HL-60/S4 treated with phorbol 12-myristate 13-acetate at 8.2 ng/mL for 4 days and 3 days (cell line): ENCODE data around the gene HOXA13.

ENCODE experiments used
- in situ Hi-C: fragments of 300-500 bp; cut with MboI; formaldehyde crosslinking; loops from 2 replicates; pipeline ENCODE4 v1.15.0; 2022; ENCODE audit warnings: low sequenced_read_pairs

HOXA13 gene

GRCh38 chr7:27199849-27200760, at the start of gene HOXA13:
Gene HOXA13, minus strand, starts transcription at chr7:27200091. Its CDS starts 14 bp downstream, at chr7:27200077.
- in situ Hi-C loops: loop anchor here (10.0 to 25.0 kb wide), 2 partner anchors 375 to 838 kb away; no protein-coding TSS in a partner anchor

GRCh38 chr7:27248911-27249723, 49.2 kb upstream of the HOXA13 start:
- in situ Hi-C loops: no loop called here

DNA sequence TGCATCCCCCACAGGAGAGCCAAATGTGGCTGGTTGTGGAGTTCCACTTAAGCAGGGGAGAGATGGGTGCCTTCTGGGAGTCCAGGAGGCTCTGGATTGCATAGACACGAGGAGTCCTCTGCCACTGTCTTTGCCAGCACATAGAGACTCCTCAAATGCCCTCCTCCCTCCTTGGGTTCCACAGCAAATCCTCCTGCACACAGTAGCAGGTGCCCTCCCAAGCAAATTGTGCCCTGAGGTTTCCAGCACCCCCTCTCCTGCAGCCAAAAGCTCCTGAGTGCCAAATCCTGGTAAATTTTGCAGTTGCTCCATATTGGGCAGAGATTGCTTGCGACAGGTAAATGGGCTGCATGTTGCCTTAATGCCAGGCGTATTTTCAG, 48.5 kb upstream of the HOXA13 start:
- in situ Hi-C loops: no loop called here

- in situ Hi-C loops: no loop called here
Observed at GRCh38 chr7:27247452-27248426, 47.8 kb upstream of the HOXA13 start.

DNA sequence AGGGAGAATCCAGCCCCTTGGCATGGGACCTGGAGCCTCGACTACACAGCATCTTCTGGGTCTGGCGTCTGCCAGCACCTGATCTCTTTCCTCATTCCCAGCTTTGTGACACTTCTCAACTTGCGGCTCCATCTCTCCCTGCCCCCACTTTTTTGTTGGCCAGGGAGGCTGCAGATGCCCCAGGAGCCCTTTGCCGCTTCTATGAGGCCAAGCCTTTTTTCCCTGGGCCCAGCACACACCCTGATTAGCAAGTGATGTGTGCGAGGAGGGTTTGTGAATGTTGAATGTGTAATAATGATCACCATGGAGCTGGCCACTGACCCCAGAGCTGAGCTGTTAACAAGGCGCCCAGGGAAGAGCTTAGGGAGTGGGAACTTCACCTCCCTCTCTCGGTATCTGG, 47.1 kb upstream of the HOXA13 start:
- in situ Hi-C loops: no loop called here

GRCh38 chr7:27245798-27246691, 46.2 kb upstream of the HOXA13 start:
- in situ Hi-C loops: no loop called here

DNA sequence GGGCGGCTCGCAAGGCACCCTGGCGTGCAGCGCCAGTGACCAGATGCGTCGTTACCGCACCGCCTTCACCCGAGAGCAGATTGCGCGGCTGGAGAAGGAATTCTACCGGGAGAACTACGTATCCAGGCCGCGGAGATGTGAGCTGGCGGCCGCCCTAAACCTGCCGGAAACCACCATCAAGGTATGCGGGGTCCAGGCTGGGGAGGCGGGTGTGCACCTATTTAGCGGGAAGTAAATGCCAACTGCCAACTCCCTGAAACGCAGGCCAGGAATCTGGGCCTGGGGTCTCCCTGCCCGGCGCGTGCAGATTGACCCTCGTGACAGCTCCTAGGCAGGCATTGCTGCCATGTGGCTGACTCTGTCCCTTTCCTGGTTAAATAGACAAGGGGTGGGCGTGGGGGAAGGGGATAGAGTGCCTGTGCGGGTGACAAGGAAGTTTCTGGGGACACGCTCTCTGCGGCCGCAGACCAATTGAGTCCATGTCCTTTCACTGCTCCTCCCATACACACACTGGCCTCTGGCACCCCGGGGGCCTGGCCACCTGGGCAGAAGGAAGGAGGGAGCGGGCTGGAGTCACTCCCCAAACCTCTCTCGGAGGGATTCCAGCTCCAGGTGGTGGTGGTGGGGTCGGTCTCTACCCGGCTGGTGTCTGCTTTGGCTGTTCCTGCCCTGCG, 45.4 kb upstream of the HOXA13 start:
- in situ Hi-C loops: no loop called here

DNA sequence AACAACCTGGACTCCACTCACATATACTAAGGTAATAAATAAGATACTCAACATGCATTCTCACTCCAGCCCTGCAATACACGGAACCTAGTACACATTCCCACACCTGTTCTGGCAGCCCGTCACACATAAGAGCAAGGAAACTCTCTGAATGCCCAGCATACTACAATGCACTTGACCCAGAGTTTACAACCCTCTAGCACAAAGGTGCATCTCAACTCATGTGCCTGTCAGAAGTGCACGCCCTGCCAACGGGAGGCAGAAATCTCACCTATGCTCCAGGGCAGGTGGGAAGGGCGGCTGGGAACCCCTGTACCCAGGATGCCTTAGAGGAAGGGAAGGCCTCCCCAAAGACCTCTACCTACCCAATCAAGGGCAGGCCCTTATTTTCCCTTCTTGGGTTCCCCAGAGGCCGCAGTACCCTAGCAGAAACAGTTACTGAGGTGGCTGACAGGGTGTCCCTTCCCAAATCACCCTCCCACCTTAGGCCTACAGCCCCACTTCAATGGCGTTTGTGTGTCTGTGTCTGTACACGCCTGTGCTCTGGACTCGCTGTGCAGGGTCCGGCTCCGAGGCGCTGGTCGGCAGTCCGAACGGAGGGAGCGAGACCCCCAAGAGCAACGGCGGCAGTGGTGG, 44.7 kb upstream of the HOXA13 start:
- in situ Hi-C loops: no loop called here

DNA sequence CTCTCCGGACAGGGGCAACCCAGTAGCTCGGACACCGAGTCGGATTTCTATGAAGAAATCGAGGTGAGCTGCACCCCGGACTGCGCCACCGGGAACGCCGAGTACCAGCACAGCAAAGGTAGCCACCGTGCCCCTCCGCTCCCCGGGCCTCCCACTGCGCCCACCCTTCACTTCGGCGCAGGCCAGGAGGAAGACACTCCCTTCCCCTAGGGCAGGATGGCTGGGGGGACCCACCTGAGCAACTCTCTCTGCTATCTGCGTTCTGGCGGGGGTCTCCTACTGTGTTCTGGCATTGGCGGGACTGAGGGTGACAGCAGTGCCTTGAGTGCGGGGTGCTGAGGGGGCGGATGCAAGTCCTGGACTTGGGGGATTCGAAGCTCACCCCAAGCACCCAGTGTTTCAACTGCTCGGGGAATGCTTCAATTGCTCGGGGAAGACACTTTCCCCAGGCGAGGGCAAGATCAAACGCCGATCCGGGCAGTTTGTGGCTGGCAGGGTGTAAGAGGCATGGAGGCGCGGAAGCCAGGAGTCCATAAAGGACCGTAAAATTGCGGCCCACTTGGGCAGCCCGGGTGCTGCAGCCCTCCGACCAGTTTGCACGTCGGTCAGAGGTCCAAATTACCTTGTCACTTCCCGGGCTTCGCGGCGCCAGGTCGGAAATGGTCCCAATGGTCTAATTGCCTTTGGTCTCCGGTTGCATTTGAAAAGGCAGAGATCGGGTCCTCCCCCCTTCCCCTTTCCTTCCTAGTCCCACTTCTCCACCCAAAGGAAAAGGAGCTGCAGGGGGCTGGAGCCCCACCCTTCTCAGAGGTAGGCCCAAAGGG, 43.7 kb upstream of the HOXA13 start:
- in situ Hi-C loops: no loop called here

DNA sequence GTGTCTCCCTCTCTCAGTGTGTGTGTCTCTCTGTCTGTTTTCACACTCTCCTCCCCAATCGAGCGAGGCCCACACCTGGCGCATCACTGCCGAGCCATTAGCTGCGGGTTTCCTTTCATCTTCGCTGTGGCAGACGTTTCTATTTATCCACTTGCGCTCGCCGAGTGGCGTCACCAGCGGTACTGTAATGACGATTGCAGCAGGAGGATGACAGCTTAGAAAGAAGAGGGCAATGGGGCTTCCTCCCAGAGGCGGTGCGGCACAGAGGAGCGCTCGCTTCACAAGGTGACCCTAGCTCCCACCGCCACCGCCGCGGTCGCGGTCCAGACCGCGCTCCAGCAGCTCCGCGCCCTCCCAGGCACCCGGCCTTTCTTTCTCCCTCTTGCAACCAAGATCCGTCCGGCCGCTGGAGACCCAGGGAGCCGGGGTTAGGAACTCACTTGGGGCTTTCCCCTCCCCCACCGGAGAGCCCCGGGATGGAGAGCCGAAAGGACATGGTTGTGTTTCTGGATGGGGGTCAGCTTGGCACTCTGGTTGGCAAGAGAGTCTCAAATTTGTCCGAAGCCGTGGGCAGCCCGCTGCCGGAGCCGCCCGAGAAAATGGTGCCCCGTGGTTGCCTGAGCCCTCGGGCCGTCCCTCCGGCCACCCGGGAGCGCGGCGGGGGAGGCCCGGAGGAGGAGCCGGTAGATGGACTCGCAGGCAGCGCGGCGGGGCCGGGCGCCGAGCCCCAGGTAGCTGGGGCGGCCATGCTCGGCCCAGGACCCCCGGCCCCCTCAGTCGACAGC, 42.9 kb upstream of the HOXA13 start, which contains the start of gene EVX1:
EVX1 (plus strand) TSS at position 248 of the 785 bp plus-strand sequence; CDS start at position 477, 229 bp downstream.
- in situ Hi-C loops: no loop called here

DNA sequence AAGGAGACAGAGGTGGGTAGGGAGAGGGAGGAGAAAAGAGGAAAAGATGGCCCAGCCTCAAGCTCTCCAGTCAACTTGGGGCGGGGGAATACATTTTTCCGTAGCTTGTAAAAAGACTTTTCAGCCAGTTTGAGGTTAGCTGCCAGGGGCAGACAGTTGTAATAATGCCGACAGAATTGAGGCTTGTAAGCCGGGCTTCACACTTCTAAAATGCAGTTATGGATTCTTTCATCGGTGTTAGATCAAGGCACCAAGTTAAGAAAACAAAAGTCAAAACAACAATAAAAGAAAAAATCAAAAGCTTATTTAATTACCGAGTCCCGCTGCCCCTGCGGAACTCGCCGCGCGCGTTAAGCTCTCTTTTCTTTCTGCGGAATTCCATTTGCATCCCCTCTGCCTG, 42.3 kb upstream of the HOXA13 start:
- in situ Hi-C loops: no loop called here

DNA sequence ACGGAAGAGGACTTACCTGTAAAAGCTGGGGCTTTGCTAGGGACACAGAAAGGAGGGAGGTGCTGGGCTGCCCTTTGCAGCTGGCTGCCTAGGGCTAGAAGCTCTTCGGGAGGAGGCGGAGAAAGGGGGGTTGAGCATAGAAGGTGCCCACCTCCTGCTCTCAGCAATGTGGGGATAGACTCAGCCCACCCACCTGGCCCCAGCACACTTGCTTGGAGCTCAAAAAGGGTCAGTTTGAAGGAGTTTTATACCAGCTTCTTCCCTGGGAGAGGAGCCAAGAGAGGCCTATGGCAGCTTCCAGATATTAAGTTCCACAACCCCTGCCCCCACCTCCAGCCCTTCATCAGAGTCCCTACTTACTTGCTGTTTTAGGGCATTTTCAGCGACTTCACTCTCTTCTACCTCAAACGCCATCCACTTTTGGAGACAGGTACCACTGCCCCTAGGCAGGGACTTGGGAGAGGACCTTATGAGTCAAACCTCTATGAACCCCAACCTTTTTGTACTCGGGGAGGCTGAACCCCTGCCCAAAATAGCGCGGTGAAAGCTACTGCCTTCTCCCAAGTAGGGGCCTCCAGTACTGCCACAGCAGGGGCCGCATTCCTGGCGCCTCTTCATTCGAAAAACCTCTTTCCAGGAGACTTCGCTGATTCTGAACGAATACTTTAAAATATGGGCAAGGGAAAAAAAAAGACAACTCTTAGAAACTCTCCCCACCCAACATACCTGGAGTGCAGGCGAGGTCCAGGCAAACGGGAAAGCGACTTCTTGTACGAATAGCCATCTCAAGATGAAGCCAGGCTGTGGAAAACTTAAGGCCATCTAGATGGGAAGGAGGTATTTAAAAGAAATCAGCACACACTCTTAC, 41.5 kb upstream of the HOXA13 start:
- in situ Hi-C loops: no loop called here

- in situ Hi-C loops: no loop called here
Observed at GRCh38 chr7:27240015-27240731, 40.3 kb upstream of the HOXA13 start.

GRCh38 chr7:27239387-27240014, 39.6 kb upstream of the HOXA13 start:
- in situ Hi-C loops: no loop called here

DNA sequence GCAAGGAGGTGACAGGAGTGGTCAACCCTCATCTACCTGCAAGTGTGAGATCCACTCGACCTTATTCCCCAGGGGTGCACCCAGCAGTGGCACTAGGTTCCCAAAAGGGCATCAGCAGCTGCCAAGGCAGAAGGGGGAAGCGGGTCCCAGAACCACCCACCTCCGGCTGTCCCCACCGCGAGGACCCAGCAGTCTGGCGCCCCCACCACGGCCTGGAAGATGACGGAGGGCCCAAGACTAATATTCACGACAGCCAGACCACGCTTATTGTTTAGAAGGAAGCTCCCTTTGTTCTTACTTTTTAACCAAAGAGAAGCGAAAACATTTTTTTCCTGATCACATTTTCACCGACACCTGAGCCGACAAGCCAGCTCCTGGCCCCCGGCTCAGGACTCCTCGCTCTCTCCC, 39.1 kb upstream of the HOXA13 start:
- in situ Hi-C loops: no loop called here
